KMS-11 (cell line): ENCODE results near the gene TUB.

Source experiments
- H2AFZ ChIP-seq: fragments of 200-600 bp; sonication (generic); 2 replicates; pipeline ENCODE4 v1.6.1; 2016; ENCODE audit warnings: antibody characterized with exemption, mixed run types, low read depth
- H3K27ac ChIP-seq: fragments of 200-600 bp; sonication (generic); 2 replicates; pipeline ENCODE4 v1.6.1; 2016; ENCODE audit warnings: mild to moderate bottlenecking, mixed run types
- H3K27me3 ChIP-seq: fragments of 200-600 bp; sonication (generic); 2 replicates; pipeline ENCODE4 v1.6.1; 2017; ENCODE audit warnings: mild to moderate bottlenecking, low read depth, mixed run types, moderate library complexity; ENCODE audit not compliant: insufficient read depth
- H3K36me3 ChIP-seq: fragments of 200-600 bp; sonication (generic); 2 replicates; pipeline ENCODE4 v1.6.1; 2017; ENCODE audit warnings: mild to moderate bottlenecking, mixed run types; ENCODE audit not compliant: insufficient read depth
- H3K4me1 ChIP-seq: fragments of 200-600 bp; sonication (generic); 2 replicates; pipeline ENCODE4 v1.6.1; 2016; ENCODE audit warnings: mild to moderate bottlenecking, low read depth, mixed run types; ENCODE audit not compliant: poor library complexity, severe bottlenecking
- H3K4me2 ChIP-seq: fragments of 200-600 bp; sonication (generic); 2 replicates; pipeline ENCODE4 v1.7.0; 2016; ENCODE audit warnings: mild to moderate bottlenecking, mixed run types
- H3K4me3 ChIP-seq: fragments of 200-600 bp; sonication (generic); IDR thresholded peaks from 2 replicates; pipeline ENCODE4 v1.6.1; 2017; ENCODE audit warnings: low read depth, low read length, mixed read lengths; ENCODE audit not compliant: insufficient read depth
- H3K79me2 ChIP-seq: fragments of 200-600 bp; sonication (generic); 2 replicates; pipeline ENCODE4 v1.6.1; 2016; ENCODE audit warnings: low read depth, mixed run types; ENCODE audit not compliant: insufficient read depth
- H3K9ac ChIP-seq: fragments of 200-600 bp; sonication (generic); 2 replicates; pipeline ENCODE4 v1.6.1; 2016; ENCODE audit warnings: mild to moderate bottlenecking, mixed run types
- H4K20me1 ChIP-seq: fragments of 200-600 bp; sonication (generic); 2 replicates; pipeline ENCODE4 v1.6.1; 2016; ENCODE audit warnings: mild to moderate bottlenecking, mixed run types; ENCODE audit not compliant: insufficient read depth
- TF ChIP-seq, protein P1 (sequence below): fragments of 200-600 bp; sonication (generic); conservative IDR thresholded peaks from 2 replicates; pipeline ENCODE4 v1.6.1; 2017; ENCODE audit warnings: low read depth, mild to moderate bottlenecking, antibody characterized with exemption, low read length, moderate library complexity, mixed read lengths

Gene TUB

DNA sequence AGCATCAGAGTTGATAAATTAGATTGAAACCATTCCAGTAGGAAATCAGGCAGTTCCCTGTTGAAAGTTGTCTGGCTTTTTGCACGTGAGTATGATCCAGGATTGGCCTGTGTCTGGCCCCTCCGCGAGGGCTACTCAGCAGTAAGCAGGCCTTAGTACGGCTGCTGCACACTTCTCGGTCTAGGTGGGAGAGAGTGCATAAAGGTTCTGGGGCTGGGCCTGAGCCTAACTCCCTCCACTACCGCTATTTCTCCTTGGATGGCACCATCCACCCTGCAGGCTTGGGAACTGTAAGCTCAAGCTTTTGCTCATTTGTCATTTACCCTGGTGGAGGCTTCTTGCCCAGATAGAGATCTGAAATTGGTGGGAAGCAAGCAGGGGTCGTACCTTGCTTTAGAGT is 22.0 kb downstream of the TUB start:
- H3K79me2 ChIP-seq, result no peaks in the 10 kb centered on the region
- no peak overlapping the region for H3K4me3 ChIP-seq
- no peak overlapping the region for H3K4me2 ChIP-seq
- H3K9ac ChIP-seq, result no peak overlapping the region
- H3K27ac ChIP-seq, result no peak overlapping the region
- H2AFZ ChIP-seq, result no peak overlapping the region
- TF ChIP-seq, protein P1, sequence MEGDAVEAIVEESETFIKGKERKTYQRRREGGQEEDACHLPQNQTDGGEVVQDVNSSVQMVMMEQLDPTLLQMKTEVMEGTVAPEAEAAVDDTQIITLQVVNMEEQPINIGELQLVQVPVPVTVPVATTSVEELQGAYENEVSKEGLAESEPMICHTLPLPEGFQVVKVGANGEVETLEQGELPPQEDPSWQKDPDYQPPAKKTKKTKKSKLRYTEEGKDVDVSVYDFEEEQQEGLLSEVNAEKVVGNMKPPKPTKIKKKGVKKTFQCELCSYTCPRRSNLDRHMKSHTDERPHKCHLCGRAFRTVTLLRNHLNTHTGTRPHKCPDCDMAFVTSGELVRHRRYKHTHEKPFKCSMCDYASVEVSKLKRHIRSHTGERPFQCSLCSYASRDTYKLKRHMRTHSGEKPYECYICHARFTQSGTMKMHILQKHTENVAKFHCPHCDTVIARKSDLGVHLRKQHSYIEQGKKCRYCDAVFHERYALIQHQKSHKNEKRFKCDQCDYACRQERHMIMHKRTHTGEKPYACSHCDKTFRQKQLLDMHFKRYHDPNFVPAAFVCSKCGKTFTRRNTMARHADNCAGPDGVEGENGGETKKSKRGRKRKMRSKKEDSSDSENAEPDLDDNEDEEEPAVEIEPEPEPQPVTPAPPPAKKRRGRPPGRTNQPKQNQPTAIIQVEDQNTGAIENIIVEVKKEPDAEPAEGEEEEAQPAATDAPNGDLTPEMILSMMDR, result no peak
- H4K20me1 ChIP-seq, result no peaks in the 10 kb centered on the region
- no peaks in the 10 kb centered on the region for H3K36me3 ChIP-seq
- H3K4me1 ChIP-seq, result no peaks in the 10 kb centered on the region
- H3K27me3 ChIP-seq, result no peaks in the 10 kb centered on the region

DNA sequence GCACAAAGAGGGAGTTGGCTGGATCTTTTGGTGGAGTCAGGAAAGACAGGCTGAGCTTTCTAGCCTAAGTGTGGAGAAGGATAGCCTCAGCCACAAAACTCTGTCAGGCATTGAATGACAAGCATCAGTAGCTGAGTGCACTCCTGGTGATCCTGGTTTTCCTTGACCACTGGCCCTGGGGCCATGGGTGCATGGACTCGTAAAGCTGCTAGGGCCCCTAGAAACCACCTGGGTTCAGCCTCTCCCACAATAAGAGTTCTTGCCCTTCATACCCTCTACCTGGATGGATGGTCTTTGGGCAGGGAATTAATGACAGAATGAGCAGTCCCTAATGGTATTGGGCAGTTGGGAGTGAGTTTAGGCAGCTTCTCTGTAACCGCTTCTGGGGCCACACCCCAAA is 22.9 kb downstream of the TUB start:
- no peaks in the 10 kb centered on the region for H4K20me1 ChIP-seq
- no peak overlapping the region for H2AFZ ChIP-seq
- H3K79me2 ChIP-seq, result no peaks in the 10 kb centered on the region
- H3K27ac ChIP-seq, result no peak overlapping the region
- no peaks in the 10 kb centered on the region for H3K4me1 ChIP-seq
- H3K4me3 ChIP-seq, result no peak overlapping the region
- no peaks in the 10 kb centered on the region for H3K36me3 ChIP-seq
- TF ChIP-seq, protein P1, result no peak
- H3K27me3 ChIP-seq, result no peaks in the 10 kb centered on the region
- no peak overlapping the region for H3K4me2 ChIP-seq
- no peak overlapping the region for H3K9ac ChIP-seq

DNA sequence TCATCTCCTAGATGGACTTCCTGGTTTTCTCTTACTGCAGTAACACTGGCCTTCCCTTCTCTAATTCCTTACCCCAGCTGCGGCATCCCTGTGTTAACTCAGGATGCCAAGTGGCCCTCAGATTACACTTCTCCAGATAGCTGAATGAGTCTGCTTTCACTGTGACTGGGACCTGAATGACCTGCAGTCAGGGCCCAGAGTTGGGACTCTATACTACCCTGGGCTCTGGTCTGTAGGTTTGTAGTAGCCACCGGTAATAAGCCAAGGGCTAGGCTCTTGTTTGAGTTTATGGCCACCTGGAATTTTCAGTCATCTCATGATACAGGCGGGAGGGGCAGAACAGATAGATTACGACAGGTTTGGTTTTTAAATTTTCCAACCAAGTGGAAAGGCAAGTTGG is 24.1 kb downstream of the TUB start:
- H3K27ac ChIP-seq, result no peak overlapping the region
- H4K20me1 ChIP-seq, result no peaks in the 10 kb centered on the region
- no peaks in the 10 kb centered on the region for H3K27me3 ChIP-seq
- H3K9ac ChIP-seq, result no peak overlapping the region
- no peak overlapping the region for H2AFZ ChIP-seq
- H3K4me1 ChIP-seq, result no peaks in the 10 kb centered on the region
- H3K4me3 ChIP-seq, result no peak overlapping the region
- no peaks in the 10 kb centered on the region for H3K36me3 ChIP-seq
- H3K79me2 ChIP-seq, result no peaks in the 10 kb centered on the region
- H3K4me2 ChIP-seq, result no peak overlapping the region
- TF ChIP-seq, protein P1, result no peak

DNA sequence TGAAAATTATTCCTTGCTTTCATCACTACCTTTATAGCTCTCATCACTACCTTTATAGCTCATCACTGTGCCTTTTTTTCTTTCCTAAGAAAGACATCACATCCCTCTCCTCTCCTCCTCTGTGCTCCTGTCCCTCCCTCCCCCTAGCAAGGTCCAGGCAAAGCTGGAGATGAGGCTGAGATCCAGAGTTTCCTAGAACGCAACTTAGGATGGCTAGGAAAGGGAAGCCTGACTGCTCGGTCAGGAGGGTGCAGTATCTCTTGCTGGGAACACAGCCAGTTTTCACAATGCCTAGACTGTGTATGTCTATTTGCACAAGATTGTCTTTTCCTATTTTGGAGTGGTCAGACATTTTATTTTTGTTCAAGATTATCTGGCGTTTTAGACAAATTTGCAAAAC is 24.7 kb downstream of the TUB start:
- Histone ChIP-seq H2AFZ (no peak overlapping the region), H4K20me1 (no peaks in the 10 kb centered on the region), H3K36me3 (no peaks in the 10 kb centered on the region), H3K79me2 (no peaks in the 10 kb centered on the region), H3K27ac (no peak overlapping the region), H3K4me2 (no peak overlapping the region), H3K9ac (no peak overlapping the region), H3K4me1 (no peaks in the 10 kb centered on the region), H3K4me3 (no peak overlapping the region), H3K27me3 (no peaks in the 10 kb centered on the region)
- TF ChIP-seq, protein P1, result no peak

DNA sequence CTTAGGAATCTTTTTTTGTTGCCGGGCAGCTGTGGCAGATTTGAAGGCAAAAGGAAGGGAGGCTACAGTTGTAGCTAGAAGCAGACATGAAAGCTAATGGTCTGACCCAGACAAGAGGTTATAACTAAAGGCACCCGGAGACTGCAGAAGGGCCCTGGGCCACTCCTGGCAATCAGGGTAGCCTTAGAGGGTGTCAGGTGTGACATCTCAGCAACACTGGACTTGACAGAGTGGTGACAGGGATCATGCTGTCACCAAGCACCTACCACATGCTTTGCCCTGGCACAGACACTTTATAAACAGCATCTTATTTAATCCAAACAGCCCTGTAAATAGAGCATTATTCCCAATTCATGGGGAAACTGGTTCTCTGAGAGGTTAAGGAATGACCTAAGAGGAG is 25.7 kb downstream of the TUB start:
- Histone ChIP-seq H3K27ac (no peak overlapping the region), H2AFZ (no peak overlapping the region), H3K9ac (no peak overlapping the region), H3K27me3 (no peaks in the 10 kb centered on the region), H3K79me2 (no peaks in the 10 kb centered on the region), H3K4me2 (no peak overlapping the region), H3K36me3 (no peaks in the 10 kb centered on the region), H3K4me1 (no peaks in the 10 kb centered on the region), H3K4me3 (no peak overlapping the region), H4K20me1 (no peaks in the 10 kb centered on the region)
- TF ChIP-seq, protein P1, result no peak
